GM19397 (cell line): ENCODE results near the gene CAMK2A.

ENCODE experiments used
- ATAC-seq: cut with Tn5 transposase; IDR thresholded peaks from one replicate; pipeline ENCODE4 v1.9.1; 2021; ENCODE audit warnings: mild to moderate bottlenecking, moderate library complexity; ENCODE audit not compliant: unreplicated experiment

The CAMK2A gene

GRCh38 chr5:150279330-150280020 is 10.1 kb downstream of the CAMK2A start:
- ATAC-seq: no peak

GRCh38 chr5:150278916-150279315 is 10.7 kb downstream of the CAMK2A start:
- no peak for ATAC-seq

- ATAC-seq: no peak
Observed at GRCh38 chr5:150278046-150278730, 11.4 kb downstream of the CAMK2A start.

GRCh38 chr5:150277043-150277442 is 12.5 kb downstream of the CAMK2A start:
- no peak for ATAC-seq

- ATAC-seq: no peak
Observed at GRCh38 chr5:150274811-150275210, 14.8 kb downstream of the CAMK2A start.

- no peak for ATAC-seq
Observed at GRCh38 chr5:150272531-150272930, 17.0 kb downstream of the CAMK2A start.

GRCh38 chr5:150271923-150272322 is 17.6 kb downstream of the CAMK2A start:
- ATAC-seq: no peak

- ATAC-seq: no peak
Observed at GRCh38 chr5:150271296-150271692, 18.3 kb downstream of the CAMK2A start.

- ATAC-seq: no peak
Observed at GRCh38 chr5:150270541-150271295, 18.9 kb downstream of the CAMK2A start.

GRCh38 chr5:150266871-150267291 is 22.7 kb downstream of the CAMK2A start:
- no peak for ATAC-seq

- ATAC-seq: no peak
Observed at GRCh38 chr5:150265870-150266383, 23.6 kb downstream of the CAMK2A start.

GRCh38 chr5:150264667-150265603 is 24.6 kb downstream of the CAMK2A start:
- no peak for ATAC-seq

GRCh38 chr5:150263801-150264621 is 25.6 kb downstream of the CAMK2A start:
- no peak for ATAC-seq

GRCh38 chr5:150263375-150263775 is 26.2 kb downstream of the CAMK2A start:
- ATAC-seq: no peak

GRCh38 chr5:150262502-150262901 is 27.1 kb downstream of the CAMK2A start:
- no peak for ATAC-seq

- no peak for ATAC-seq
Observed at GRCh38 chr5:150261231-150261630, 28.3 kb downstream of the CAMK2A start.

GRCh38 chr5:150258130-150258529 is 31.4 kb downstream of the CAMK2A start:
- ATAC-seq: no peak

- ATAC-seq: no peak
Observed at GRCh38 chr5:150257424-150257823, 32.1 kb downstream of the CAMK2A start.

GRCh38 chr5:150256410-150257064 is 33.0 kb downstream of the CAMK2A start:
- no peak for ATAC-seq
